Spleen (tissue), 7 donors: ENCODE data around the gene TOP2B.

ENCODE experiments used
- POLR2AphosphoS5 ChIP-seq, 3 donors: sonication (generic); formaldehyde crosslinking; IDR thresholded peaks; one replicate each; pipeline ENCODE4 v1.5.1; 2017; ENCODE audit warnings: antibody characterized with exemption in 3 of 3
- TF ChIP-seq, protein P1 (sequence below), 11 experiments: fragments of 200-600 bp in 7 of 11; fragments of 450-650 bp in 4 of 11; sonication (generic) in 4 of 11; IDR thresholded peaks in 8 of 11; conservative IDR thresholded peaks in 3 of 11; 1 replicate in 7 of 11; 2 replicates in 4 of 11; pipeline versions ENCODE4 v1.4.0 to v1.8.0; 2016 to 2021; ENCODE audit warnings: antibody characterized with exemption in 11 of 11, inconsistent platforms in 4 of 11, mild to moderate bottlenecking in 1 of 11
- donor health status: DM: no; HTN: no; CAD: no; lungs with moderate emphysema.
- donor health status: DM: no; HTN: no; CAD: no.
- donor health status: DM: no; HTN: no; CAD: no.

DNA sequence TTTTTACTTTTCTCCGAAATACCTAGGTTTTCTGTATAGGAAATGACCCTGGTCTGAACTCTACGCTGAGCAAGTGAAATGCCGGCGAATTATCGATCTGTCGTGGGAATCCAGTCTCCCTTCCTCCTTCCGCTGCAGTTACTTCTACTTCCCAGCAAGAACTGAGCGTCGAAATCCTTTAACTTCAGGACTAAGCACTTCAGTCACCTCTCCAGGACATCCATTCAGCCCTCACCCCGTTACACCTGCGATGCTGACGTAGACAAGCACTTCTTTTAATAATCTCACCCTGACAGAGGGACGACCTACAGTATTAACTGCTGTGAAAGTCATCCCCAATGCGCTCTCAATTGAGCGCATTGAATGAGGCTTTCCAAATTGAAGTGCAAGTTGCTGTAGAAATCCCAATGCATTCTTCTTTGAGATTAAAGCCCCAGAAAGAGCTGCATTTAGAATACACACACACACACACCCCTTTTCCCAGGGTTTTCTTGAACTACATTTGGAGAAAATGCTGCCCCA is 1.3 kb downstream of the TOP2B start:
- TF ChIP-seq POLR2AphosphoS5 (IDR thresholded peaks at IDR 0.05): no peak
- TF ChIP-seq, protein P1, sequence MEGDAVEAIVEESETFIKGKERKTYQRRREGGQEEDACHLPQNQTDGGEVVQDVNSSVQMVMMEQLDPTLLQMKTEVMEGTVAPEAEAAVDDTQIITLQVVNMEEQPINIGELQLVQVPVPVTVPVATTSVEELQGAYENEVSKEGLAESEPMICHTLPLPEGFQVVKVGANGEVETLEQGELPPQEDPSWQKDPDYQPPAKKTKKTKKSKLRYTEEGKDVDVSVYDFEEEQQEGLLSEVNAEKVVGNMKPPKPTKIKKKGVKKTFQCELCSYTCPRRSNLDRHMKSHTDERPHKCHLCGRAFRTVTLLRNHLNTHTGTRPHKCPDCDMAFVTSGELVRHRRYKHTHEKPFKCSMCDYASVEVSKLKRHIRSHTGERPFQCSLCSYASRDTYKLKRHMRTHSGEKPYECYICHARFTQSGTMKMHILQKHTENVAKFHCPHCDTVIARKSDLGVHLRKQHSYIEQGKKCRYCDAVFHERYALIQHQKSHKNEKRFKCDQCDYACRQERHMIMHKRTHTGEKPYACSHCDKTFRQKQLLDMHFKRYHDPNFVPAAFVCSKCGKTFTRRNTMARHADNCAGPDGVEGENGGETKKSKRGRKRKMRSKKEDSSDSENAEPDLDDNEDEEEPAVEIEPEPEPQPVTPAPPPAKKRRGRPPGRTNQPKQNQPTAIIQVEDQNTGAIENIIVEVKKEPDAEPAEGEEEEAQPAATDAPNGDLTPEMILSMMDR (IDR thresholded peaks at IDR 0.05 in 8 of 11, conservative IDR thresholded peaks at IDR 0.05 in 3 of 11): no peak
